ENCODE results near the gene MAP2K6. TPM values are rescaled to one million over a fixed set of nuclear protein-coding genes. Genes with fewer than 3 reads are reported as not detected.

Gene MAP2K6
- total RNA-seq, 1 donor from 2014 or later, result 0.57 TPM

- intact Hi-C loops (cut with DNase I), result no loop called here
Observed at GRCh38 chr17:69557339-69557738, 142.8 kb downstream of the MAP2K6 start.

GRCh38 chr17:69558796-69559195 lies 144.3 kb downstream of the MAP2K6 start:
- intact Hi-C loops (cut with DNase I), result no loop called here
- no peak for DNase-seq (ENCODE audit: low spot score)

More at GRCh38 chr17:69557339-69557738, 142.8 kb downstream of the MAP2K6 start:
- no peak for DNase-seq (ENCODE audit: low spot score)

GRCh38 chr17:69560987-69561441 lies 146.5 kb downstream of the MAP2K6 start:
- intact Hi-C loops (cut with DNase I), result no loop called here
- no peak for DNase-seq (ENCODE audit: low spot score)

- intact Hi-C loops (cut with DNase I), result no loop called here
- DNase-seq (ENCODE audit: low spot score), result no peak
Observed at GRCh38 chr17:69561462-69561861, 147.0 kb downstream of the MAP2K6 start.

GRCh38 chr17:69565447-69565846 lies 150.9 kb downstream of the MAP2K6 start:
- intact Hi-C loops (cut with DNase I), result loop anchor here (5.0 kb wide), 1 partner anchor 987 kb away; no protein-coding TSS in a partner anchor
- no peak for DNase-seq (ENCODE audit: low spot score)

- no peak for DNase-seq (ENCODE audit: low spot score)
- intact Hi-C loops (cut with DNase I), result loop anchor here (5.0 kb wide), 1 partner anchor 985 kb away; no protein-coding TSS in a partner anchor
Observed at GRCh38 chr17:69567130-69567529, 152.6 kb downstream of the MAP2K6 start.

GRCh38 chr17:69572747-69573146 lies 158.2 kb downstream of the MAP2K6 start:
- no peak for DNase-seq (ENCODE audit: low spot score)
- intact Hi-C loops (cut with DNase I), result no loop called here

- intact Hi-C loops (cut with DNase I), result no loop called here
- DNase-seq (ENCODE audit: low spot score), result no peak
Observed at GRCh38 chr17:69573396-69573795, 158.9 kb downstream of the MAP2K6 start.

- intact Hi-C loops (cut with DNase I), result no loop called here
- no peak for DNase-seq (ENCODE audit: low spot score)
Observed at GRCh38 chr17:69574257-69575197, 160.0 kb downstream of the MAP2K6 start.

- intact Hi-C loops (cut with DNase I), result no loop called here
Observed at GRCh38 chr17:69575346-69575761, 160.9 kb downstream of the MAP2K6 start.

GRCh38 chr17:69577098-69577497 lies 162.6 kb downstream of the MAP2K6 start:
- intact Hi-C loops (cut with DNase I), result no loop called here
- DNase-seq (ENCODE audit: low spot score), result no peak

More at GRCh38 chr17:69575346-69575761, 160.9 kb downstream of the MAP2K6 start:
- DNase-seq (ENCODE audit: low spot score), result no peak

- DNase-seq (ENCODE audit: low spot score), result no peak
- intact Hi-C loops (cut with DNase I), result no loop called here
Observed at GRCh38 chr17:69578385-69578936, 164.0 kb downstream of the MAP2K6 start.

- intact Hi-C loops (cut with DNase I), result no loop called here
- no peak for DNase-seq (ENCODE audit: low spot score)
Observed at GRCh38 chr17:69579961-69580677, 165.6 kb downstream of the MAP2K6 start.

- no peak for DNase-seq (ENCODE audit: low spot score)
- intact Hi-C loops (cut with DNase I), result no loop called here
Observed at GRCh38 chr17:69581061-69581961, 166.8 kb downstream of the MAP2K6 start.

- no peak for DNase-seq (ENCODE audit: low spot score)
- intact Hi-C loops (cut with DNase I), result no loop called here
Observed at GRCh38 chr17:69588316-69588715, 173.8 kb downstream of the MAP2K6 start.

GRCh38 chr17:69588827-69589239 lies 174.3 kb downstream of the MAP2K6 start:
- intact Hi-C loops (cut with DNase I), result no loop called here
- no peak for DNase-seq (ENCODE audit: low spot score)

GRCh38 chr17:69590671-69591070 lies 176.2 kb downstream of the MAP2K6 start:
- DNase-seq (ENCODE audit: low spot score), result no peak
- intact Hi-C loops (cut with DNase I), result no loop called here

- intact Hi-C loops (cut with DNase I), result no loop called here
- no peak for DNase-seq (ENCODE audit: low spot score)
Observed at GRCh38 chr17:69592692-69593350, 178.3 kb downstream of the MAP2K6 start.

GRCh38 chr17:69593351-69593715 lies 178.8 kb downstream of the MAP2K6 start:
- DNase-seq (ENCODE audit: low spot score), result no peak
- intact Hi-C loops (cut with DNase I), result no loop called here

Data from cardiac septum (tissue), 1 donor.